Neural progenitor cell (in vitro differentiated cells): ENCODE measurements around the gene PIGW. TPM values are rescaled to one million over a fixed set of nuclear protein-coding genes. Genes with fewer than 3 reads are reported as not detected.

Experiments used
- DNase-seq: peaks from one replicate; pipeline ENCODE4 v3.0.0-alpha.2; 2016; ENCODE audit warnings: low spot score
- H2AFZ ChIP-seq: fragments of 200-600 bp; sonication (generic); replicated peaks from 2 replicates; pipeline ENCODE4 v1.6.1; 2016; ENCODE audit warnings: antibody characterized with exemption
- H3F3A ChIP-seq: fragments of 200-600 bp; sonication (generic); 2 replicates; pipeline ENCODE4 v1.6.1; 2016; ENCODE audit warnings: antibody characterized with exemption, low read depth
- H3K27ac ChIP-seq: fragments of 200-600 bp; sonication (generic); 2 replicates; pipeline ENCODE4 v1.5.1; 2016; ENCODE audit warnings: mild to moderate bottlenecking
- H3K27me3 ChIP-seq: fragments of 200-600 bp; sonication (generic); 2 replicates; pipeline ENCODE4 v1.6.1; 2016; ENCODE audit warnings: mild to moderate bottlenecking, moderate library complexity
- H3K36me3 ChIP-seq: fragments of 200-600 bp; sonication (generic); 2 replicates; pipeline ENCODE4 v1.5.1; 2016
- H3K4me1 ChIP-seq: fragments of 200-600 bp; sonication (generic); 2 replicates; pipeline ENCODE4 v1.6.1; 2016; ENCODE audit warnings: mixed run types
- H3K4me2 ChIP-seq: fragments of 200-600 bp; sonication (generic); 2 replicates; pipeline ENCODE4 v1.6.1; 2016
- H3K4me3 ChIP-seq: fragments of 200-600 bp; sonication (generic); 2 replicates; pipeline ENCODE4 v1.5.1; 2016
- H3K79me2 ChIP-seq: fragments of 200-600 bp; sonication (generic); 2 replicates; pipeline ENCODE4 v1.6.1; 2016; ENCODE audit warnings: low read depth
- H3K9ac ChIP-seq: fragments of 200-600 bp; sonication (generic); 2 replicates; pipeline ENCODE4 v1.6.1; 2016
- H3K9me3 ChIP-seq: fragments of 200-600 bp; sonication (generic); 2 replicates; pipeline ENCODE4 v1.5.1; 2016; ENCODE audit warnings: low read depth
- H4K20me1 ChIP-seq: fragments of 200-600 bp; sonication (generic); 2 replicates; pipeline ENCODE4 v1.6.1; 2016; ENCODE audit warnings: low read depth
- H3K27ac Mint-ChIP-seq: 3 replicates; pipeline ENCODE4 v1.8.0; 2021; ENCODE audit warnings: mixed read lengths
- H3K27me3 Mint-ChIP-seq: 2 replicates; pipeline ENCODE4 v1.8.0; 2022; ENCODE audit warnings: low read depth, mild to moderate bottlenecking, inconsistent platforms, moderate library complexity, mixed read lengths; ENCODE audit not compliant: insufficient read depth
- H3K36me3 Mint-ChIP-seq: 3 replicates; pipeline ENCODE4 v1.8.0; 2021; ENCODE audit warnings: mixed read lengths
- H3K4me1 Mint-ChIP-seq: 3 replicates; pipeline ENCODE4 v1.8.0; 2021; ENCODE audit warnings: mixed read lengths
- H3K4me3 Mint-ChIP-seq: 3 replicates; pipeline ENCODE4 v1.8.0; 2021; ENCODE audit warnings: mild to moderate bottlenecking, moderate library complexity, mixed read lengths
- H3K9me3 Mint-ChIP-seq: 3 replicates; pipeline ENCODE4 v1.8.0; 2020; ENCODE audit warnings: mixed read lengths
- EZH2 ChIP-seq: fragments of 200-600 bp; sonication (generic); IDR thresholded peaks from 2 replicates; pipeline ENCODE4 v1.6.1; 2017; ENCODE audit warnings: antibody characterized with exemption, mild to moderate bottlenecking, moderate library complexity
- EZH2phosphoT487 ChIP-seq: fragments of 200-600 bp; sonication (generic); IDR thresholded peaks from 2 replicates; pipeline ENCODE4 v1.6.1; 2017; ENCODE audit warnings: antibody characterized with exemption
- total RNA-seq: library from RNA; depleted of rRNA; stranded (reverse); fragments of >200 nt; gene quantifications from 2 replicates; pipeline ENCODE4 v1.2.3, GENCODE V29; 2015; ENCODE audit warnings: low replicate concordance
- TF ChIP-seq, protein P1 (sequence below): fragments of 200-600 bp; sonication (generic); IDR thresholded peaks from 2 replicates; pipeline ENCODE4 v1.5.1; 2017; ENCODE audit warnings: antibody characterized with exemption, mild to moderate bottlenecking

Gene PIGW
- total RNA-seq, 1 donor from 2014 or later: 10.2 TPM

DNA sequence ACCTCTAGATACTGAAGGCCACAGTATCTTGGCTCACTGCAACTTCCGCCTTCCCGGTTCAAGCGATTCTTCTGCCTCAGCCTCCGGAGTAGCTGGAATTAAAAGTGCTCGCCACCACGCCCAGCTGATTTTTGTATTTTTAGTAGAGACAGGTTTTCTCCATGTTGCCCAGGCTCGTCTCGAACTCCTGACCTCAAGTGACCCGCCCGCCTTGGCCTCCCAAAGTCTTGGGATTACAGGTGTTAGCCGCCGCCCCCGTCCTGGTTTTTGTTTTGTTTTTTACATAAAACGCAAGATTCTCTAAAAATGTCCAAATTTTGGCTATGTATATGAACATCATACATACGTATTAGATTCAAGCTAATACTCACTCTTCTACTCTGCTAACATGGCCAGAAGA, 8.0 kb downstream of the PIGW start:
- Mint-ChIP-seq H3K9me3 (no peaks in the 10 kb centered on the region), H3K27ac (no peak overlapping the region), H3K4me3 (no peak overlapping the region), H3K36me3 (peaks cover 11% of the 10 kb centered on the region), H3K27me3 (peaks cover 2% of the 10 kb centered on the region), H3K4me1 (peaks cover 18% of the 10 kb centered on the region)
- H3F3A ChIP-seq: peaks cover 50% of the 10 kb centered on the region
- H3K4me3 ChIP-seq: no peak overlapping the region
- peaks cover 9% of the 10 kb centered on the region for H4K20me1 ChIP-seq
- TF ChIP-seq EZH2 (no peak), EZH2phosphoT487 (no peak)
- TF ChIP-seq, protein P1, sequence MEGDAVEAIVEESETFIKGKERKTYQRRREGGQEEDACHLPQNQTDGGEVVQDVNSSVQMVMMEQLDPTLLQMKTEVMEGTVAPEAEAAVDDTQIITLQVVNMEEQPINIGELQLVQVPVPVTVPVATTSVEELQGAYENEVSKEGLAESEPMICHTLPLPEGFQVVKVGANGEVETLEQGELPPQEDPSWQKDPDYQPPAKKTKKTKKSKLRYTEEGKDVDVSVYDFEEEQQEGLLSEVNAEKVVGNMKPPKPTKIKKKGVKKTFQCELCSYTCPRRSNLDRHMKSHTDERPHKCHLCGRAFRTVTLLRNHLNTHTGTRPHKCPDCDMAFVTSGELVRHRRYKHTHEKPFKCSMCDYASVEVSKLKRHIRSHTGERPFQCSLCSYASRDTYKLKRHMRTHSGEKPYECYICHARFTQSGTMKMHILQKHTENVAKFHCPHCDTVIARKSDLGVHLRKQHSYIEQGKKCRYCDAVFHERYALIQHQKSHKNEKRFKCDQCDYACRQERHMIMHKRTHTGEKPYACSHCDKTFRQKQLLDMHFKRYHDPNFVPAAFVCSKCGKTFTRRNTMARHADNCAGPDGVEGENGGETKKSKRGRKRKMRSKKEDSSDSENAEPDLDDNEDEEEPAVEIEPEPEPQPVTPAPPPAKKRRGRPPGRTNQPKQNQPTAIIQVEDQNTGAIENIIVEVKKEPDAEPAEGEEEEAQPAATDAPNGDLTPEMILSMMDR: no peak
- peaks cover 42% of the 10 kb centered on the region for H3K79me2 ChIP-seq
- H3K27me3 ChIP-seq: no peaks in the 10 kb centered on the region
- no peak overlapping the region for H2AFZ ChIP-seq
- peaks cover 11% of the 10 kb centered on the region for H3K4me1 ChIP-seq
- DNase-seq: no peak
- no peak overlapping the region for H3K9ac ChIP-seq
- no peak overlapping the region for H3K27ac ChIP-seq
- peaks cover 2% of the 10 kb centered on the region for H3K36me3 ChIP-seq
- no peaks in the 10 kb centered on the region for H3K9me3 ChIP-seq
- no peak overlapping the region for H3K4me2 ChIP-seq

DNA sequence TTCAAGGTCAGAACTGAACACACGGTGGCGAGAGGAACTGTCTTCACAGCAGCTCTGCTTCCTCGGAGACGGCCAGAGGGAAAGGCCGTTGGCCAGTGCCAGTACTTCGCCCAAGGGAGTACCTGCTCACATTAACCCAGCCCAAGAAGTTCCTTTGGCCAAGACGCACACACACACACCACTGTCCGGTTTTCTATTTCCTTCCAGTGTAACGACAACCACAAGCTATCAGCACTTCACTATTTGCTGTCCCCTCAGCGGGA, 9.2 kb downstream of the PIGW start:
- no peaks in the 10 kb centered on the region for H3K9me3 ChIP-seq
- peaks cover 2% of the 10 kb centered on the region for H3K36me3 ChIP-seq
- no peaks in the 10 kb centered on the region for H3K9me3 Mint-ChIP-seq
- H3K27me3 ChIP-seq: no peaks in the 10 kb centered on the region
- peak overlapping the region; percentile 83 for H3K4me3 ChIP-seq
- peaks cover 22% of the 10 kb centered on the region for H3K4me1 Mint-ChIP-seq
- H3K9ac ChIP-seq: peak overlapping the region; percentile 90
- peaks cover 2% of the 10 kb centered on the region for H3K27me3 Mint-ChIP-seq
- peaks cover 6% of the 10 kb centered on the region for H3K36me3 Mint-ChIP-seq
- H3K4me2 ChIP-seq: peak overlapping the region; percentile 72
- peak overlapping the region; percentile 94 for H3K27ac Mint-ChIP-seq
- peak overlapping the region; percentile 77 for H2AFZ ChIP-seq
- H3K27ac ChIP-seq: peak overlapping the region; percentile 88
- H4K20me1 ChIP-seq: peaks cover 19% of the 10 kb centered on the region
- H3F3A ChIP-seq: peaks cover 52% of the 10 kb centered on the region
- DNase-seq: peak; percentile 50
- H3K4me1 ChIP-seq: peaks cover 16% of the 10 kb centered on the region
- peaks cover 54% of the 10 kb centered on the region for H3K79me2 ChIP-seq
- TF ChIP-seq EZH2phosphoT487 (no peak), EZH2 (no peak)
- TF ChIP-seq, protein P1: no peak
- H3K4me3 Mint-ChIP-seq: peak overlapping the region; percentile 99

DNA sequence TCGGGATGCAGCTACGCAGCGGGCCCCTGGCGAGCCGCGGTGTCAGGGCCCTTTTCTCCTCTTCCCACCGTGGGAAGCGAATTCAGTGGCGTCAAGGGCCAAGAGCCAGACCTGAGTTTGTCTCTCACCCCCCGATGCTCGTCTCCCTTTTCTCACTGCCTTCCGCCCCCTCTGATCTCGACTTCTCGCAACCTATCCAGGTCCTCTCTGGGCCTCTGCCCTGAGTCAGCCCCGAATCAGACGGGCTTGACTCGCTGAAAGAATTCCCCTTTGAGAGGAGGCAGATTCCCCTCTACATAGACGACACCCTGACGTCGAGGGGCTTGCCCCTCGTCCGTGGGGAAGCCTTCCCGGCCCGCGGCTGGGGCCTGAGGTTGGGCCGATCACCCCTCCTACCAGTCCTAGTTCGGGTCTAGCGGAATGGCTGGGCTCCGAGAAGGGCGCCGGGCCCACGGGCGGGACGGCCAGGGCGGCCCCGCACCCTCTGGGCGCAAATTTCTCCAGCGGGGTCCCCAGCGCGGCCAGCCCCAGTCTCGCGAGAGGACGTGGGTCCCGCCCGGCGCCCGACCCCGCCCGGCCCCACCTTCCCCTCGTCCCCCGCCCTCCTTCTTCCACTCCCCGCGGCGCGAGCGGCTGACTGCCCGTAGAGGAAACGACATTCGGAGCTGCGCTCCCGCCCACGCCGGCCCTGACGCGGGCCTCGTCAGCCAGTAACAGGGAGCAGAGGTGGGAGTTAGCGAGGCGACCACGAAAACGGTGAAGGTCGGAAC, 9.7 kb downstream of the PIGW start, which contains the start of gene GGNBP2:
Gene GGNBP2, plus strand, starts transcription at position 613 of the 770 bp plus-strand sequence. CDS start 806 bp downstream, outside the sequence.
- no peak for TF ChIP-seq EZH2
- no peak for TF ChIP-seq EZH2phosphoT487
- TF ChIP-seq, protein P1: no peak
- Histone ChIP-seq H3K79me2 (peaks cover 60% of the 10 kb centered on the region), H3K36me3 (peaks cover 2% of the 10 kb centered on the region), H2AFZ (peak within 1 kb of the TSS; percentile 77), H3K4me3 (peak within 1 kb of the TSS; percentile 83), H3K27me3 (no peaks in the 10 kb centered on the region), H3K27ac (peak within 1 kb of the TSS; percentile 88), H3K4me2 (peak within 1 kb of the TSS; percentile 92), H3F3A (peaks cover 52% of the 10 kb centered on the region), H3K9me3 (no peaks in the 10 kb centered on the region), H3K9ac (peak within 1 kb of the TSS; percentile 90), H3K4me1 (peaks cover 16% of the 10 kb centered on the region), H4K20me1 (peaks cover 23% of the 10 kb centered on the region)
- peaks cover 2% of the 10 kb centered on the region for H3K27me3 Mint-ChIP-seq
- peak; percentile 97 for DNase-seq
- H3K4me3 Mint-ChIP-seq: peak within 1 kb of the TSS; percentile 99
- H3K4me1 Mint-ChIP-seq: peaks cover 22% of the 10 kb centered on the region
- H3K9me3 Mint-ChIP-seq: no peaks in the 10 kb centered on the region
- peaks cover 6% of the 10 kb centered on the region for H3K36me3 Mint-ChIP-seq
- H3K27ac Mint-ChIP-seq: peak within 1 kb of the TSS; percentile 94
